ENCODE data around the gene CST9. TPM values are rescaled to one million over a fixed set of nuclear protein-coding genes. Genes with fewer than 3 reads are reported as not detected.

The CST9 gene
- total and polyA plus RNA-seq, 9 of the 15 experiments (the other 6 are each of a cell fraction or from before 2014, with no cell fraction given) = not detected

DNA sequence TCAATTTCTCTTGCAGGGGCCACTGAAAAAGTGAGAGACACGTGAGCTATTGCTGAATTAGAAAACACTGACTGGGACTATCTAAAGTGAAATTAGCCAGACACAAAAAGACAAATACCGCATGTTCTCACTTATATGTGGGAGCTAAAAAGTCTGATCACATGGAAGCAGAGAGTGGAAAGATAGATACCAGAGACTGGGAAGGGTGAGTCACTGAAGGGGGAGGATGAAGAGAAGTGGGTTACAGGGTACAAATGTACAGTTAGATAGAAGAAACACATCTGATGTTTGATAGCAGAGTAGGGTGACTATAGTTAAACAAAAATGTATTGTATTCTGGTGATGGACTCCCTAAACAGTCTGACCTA is 18.6 kb upstream of the CST9 start:
- no TSS peak for BruUV-seq (replicated peaks)
- H3K4me3 ChIP-seq = no peak overlapping the region
- H3K36me3 ChIP-seq (ENCODE audit: control insufficient read depth, insufficient read depth, low read length) = no peaks in the 10 kb centered on the region
- ChIA-PET CTCF (ENCODE audit: low intra/inter-chr PET ratio) (no interaction called here), POLR2A (interaction anchor here (0.5 to 2.2 kb wide), 2 partner anchors 13 to 16 kb away, joined by 5 to 11 read pairs; partner anchors contain the start of gene CST3)
- ATAC-seq = no peak
- H3K27me3 ChIP-seq (ENCODE audit: control insufficient read depth in 2 of 2, insufficient read depth in 2 of 2, low read length in 2 of 2) = no peaks in the 10 kb centered on the region
- H3K4me2 ChIP-seq (ENCODE audit: insufficient read depth, low read length) = no peak overlapping the region
- H2AFZ ChIP-seq (ENCODE audit: low read depth, low read length) = no peak overlapping the region
- peak in 1 of 4 experiments; percentile 23 for DNase-seq (ENCODE audit: extremely low read depth in 1 of 4, low spot score in 3 of 4)
- no peaks in the 10 kb centered on the region for H3K79me2 ChIP-seq (ENCODE audit: control insufficient read depth, insufficient read depth, low read length)
- no peaks in the 10 kb centered on the region for H3K9me1 ChIP-seq (ENCODE audit: control insufficient read depth, insufficient read depth, low read length)
- H3K27ac ChIP-seq (ENCODE audit: extremely low read depth, low read depth, low read length) = no peak overlapping the region
- FAIRE-seq = no peak
- in situ Hi-C loops (cut with MboI) = no loop called here
- intact Hi-C loops (cut with micrococcal nuclease) = no loop called here
- no peak overlapping the region for H3K9ac ChIP-seq (ENCODE audit: insufficient read depth in 1 of 2, low read depth in 2 of 2, low read length in 2 of 2)
- H4K20me1 ChIP-seq (replicated peaks; ENCODE audit: control insufficient read depth, insufficient read depth, low read length) = no peaks in the 10 kb centered on the region
- peaks cover 0 to 19% of the 10 kb centered on the region in 2 experiments; a peak in 2 of 5 replicates for H3K4me1 ChIP-seq (replicated peaks in 1 of 2; ENCODE audit: control insufficient read depth in 2 of 2, insufficient read depth in 2 of 2, low read length in 2 of 2)
- whole genome bisulfite sequencing (ENCODE audit: insufficient coverage, low coverage, missing lambda C conversion rate) = 0% methylated on average over 2 of the region's 2 CpGs
- no peaks in the 10 kb centered on the region for H3K9me3 ChIP-seq (replicated peaks; ENCODE audit: control insufficient read depth, insufficient read depth, low read depth, low read length)
- TF ChIP-seq CSDE1 (IDR thresholded peaks at IDR 0.05) (no peak), HNRNPL (IDR thresholded peaks at IDR 0.05; ENCODE audit: low read depth, low read length) (no peak), KDM1A (IDR thresholded peaks at IDR 0.05) (peak in 1 of 2 experiments; percentile 13; a peak in 1 of 4 replicates), HDAC1 (IDR thresholded peaks at IDR 0.05) (0 out of 4 replicates have a peak, but pooled peaks of 1 of the 2 experiments have one; percentile 14), NFE2L1 (tag; IDR thresholded peaks at IDR 0.05; ENCODE audit: borderline replicate concordance, low read depth) (no peak), STAG1 (CRISPR knock-in tag; IDR thresholded peaks at IDR 0.05; ENCODE audit: borderline replicate concordance) (no peak), JUND (IDR thresholded peaks at IDR 0.05; ENCODE audit: borderline replicate concordance, low read depth, low read length) (peak; percentile 85), JUND (tag; IDR thresholded peaks at IDR 0.05; ENCODE audit: borderline replicate concordance, low read depth, low read length) (peak; percentile 53; the same call in 2 of the 3 replicates), DPF2 (IDR thresholded peaks at IDR 0.05) (peak; percentile 48; the same call in 1 of the 2 replicates), HCFC1 (IDR thresholded peaks at IDR 0.05; ENCODE audit: low read depth, low read length) (no peak), FOSL1 (tag; conservative IDR thresholded peaks at IDR 0.05) (peak; percentile 85), ARID2 (IDR thresholded peaks at IDR 0.05) (no peak), CBFA2T2 (conservative IDR thresholded peaks at IDR 0.05) (peak; percentile 51; the same call in 1 of the 2 replicates), ARID1B (IDR thresholded peaks at IDR 0.05) (peak; percentile 73), DDX20 (tag; IDR thresholded peaks at IDR 0.05; ENCODE audit: low read depth) (no peak)
- TF ChIP-seq, protein P1, sequence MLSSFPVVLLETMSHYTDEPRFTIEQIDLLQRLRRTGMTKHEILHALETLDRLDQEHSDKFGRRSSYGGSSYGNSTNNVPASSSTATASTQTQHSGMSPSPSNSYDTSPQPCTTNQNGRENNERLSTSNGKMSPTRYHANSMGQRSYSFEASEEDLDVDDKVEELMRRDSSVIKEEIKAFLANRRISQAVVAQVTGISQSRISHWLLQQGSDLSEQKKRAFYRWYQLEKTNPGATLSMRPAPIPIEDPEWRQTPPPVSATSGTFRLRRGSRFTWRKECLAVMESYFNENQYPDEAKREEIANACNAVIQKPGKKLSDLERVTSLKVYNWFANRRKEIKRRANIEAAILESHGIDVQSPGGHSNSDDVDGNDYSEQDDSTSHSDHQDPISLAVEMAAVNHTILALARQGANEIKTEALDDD (IDR thresholded peaks at IDR 0.05) = no peak
- TF ChIP-seq, protein P2, sequence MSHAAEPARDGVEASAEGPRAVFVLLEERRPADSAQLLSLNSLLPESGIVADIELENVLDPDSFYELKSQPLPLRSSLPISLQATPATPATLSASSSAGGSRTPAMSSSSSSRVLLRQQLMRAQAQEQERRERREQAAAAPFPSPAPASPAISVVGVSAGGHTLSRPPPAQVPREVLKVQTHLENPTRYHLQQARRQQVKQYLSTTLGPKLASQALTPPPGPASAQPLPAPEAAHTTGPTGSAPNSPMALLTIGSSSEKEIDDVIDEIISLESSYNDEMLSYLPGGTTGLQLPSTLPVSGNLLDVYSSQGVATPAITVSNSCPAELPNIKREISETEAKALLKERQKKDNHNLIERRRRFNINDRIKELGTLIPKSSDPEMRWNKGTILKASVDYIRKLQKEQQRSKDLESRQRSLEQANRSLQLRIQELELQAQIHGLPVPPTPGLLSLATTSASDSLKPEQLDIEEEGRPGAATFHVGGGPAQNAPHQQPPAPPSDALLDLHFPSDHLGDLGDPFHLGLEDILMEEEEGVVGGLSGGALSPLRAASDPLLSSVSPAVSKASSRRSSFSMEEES (CRISPR knock-in tag; IDR thresholded peaks at IDR 0.05) = no peak
- TF ChIP-seq, protein P3, sequence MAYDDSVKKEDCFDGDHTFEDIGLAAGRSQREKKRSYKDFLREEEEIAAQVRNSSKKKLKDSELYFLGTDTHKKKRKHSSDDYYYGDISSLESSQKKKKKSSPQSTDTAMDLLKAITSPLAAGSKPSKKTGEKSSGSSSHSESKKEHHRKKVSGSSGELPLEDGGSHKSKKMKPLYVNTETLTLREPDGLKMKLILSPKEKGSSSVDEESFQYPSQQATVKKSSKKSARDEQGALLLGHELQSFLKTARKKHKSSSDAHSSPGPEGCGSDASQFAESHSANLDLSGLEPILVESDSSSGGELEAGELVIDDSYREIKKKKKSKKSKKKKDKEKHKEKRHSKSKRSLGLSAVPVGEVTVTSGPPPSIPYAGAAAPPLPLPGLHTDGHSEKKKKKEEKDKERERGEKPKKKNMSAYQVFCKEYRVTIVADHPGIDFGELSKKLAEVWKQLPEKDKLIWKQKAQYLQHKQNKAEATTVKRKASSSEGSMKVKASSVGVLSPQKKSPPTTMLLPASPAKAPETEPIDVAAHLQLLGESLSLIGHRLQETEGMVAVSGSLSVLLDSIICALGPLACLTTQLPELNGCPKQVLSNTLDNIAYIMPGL (CRISPR knock-in tag; IDR thresholded peaks at IDR 0.05) = no peak
- TF ChIP-seq, protein P4, sequence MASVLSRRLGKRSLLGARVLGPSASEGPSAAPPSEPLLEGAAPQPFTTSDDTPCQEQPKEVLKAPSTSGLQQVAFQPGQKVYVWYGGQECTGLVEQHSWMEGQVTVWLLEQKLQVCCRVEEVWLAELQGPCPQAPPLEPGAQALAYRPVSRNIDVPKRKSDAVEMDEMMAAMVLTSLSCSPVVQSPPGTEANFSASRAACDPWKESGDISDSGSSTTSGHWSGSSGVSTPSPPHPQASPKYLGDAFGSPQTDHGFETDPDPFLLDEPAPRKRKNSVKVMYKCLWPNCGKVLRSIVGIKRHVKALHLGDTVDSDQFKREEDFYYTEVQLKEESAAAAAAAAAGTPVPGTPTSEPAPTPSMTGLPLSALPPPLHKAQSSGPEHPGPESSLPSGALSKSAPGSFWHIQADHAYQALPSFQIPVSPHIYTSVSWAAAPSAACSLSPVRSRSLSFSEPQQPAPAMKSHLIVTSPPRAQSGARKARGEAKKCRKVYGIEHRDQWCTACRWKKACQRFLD (CRISPR knock-in tag; IDR thresholded peaks at IDR 0.05) = no peak
